Caco-2 (cell line): ENCODE results near the gene CALML3. TPM values are rescaled to one million over a fixed set of nuclear protein-coding genes. Genes with fewer than 3 reads are reported as not detected.

Source experiments
- BruUV-seq: library from RNA; stranded (reverse); fragments of 400-500 nt; replicated peaks from 2 replicates; lab custom pipeline; 2021; lab: Mats Ljungman, UMichigan
- CTCF ChIA-PET: fragments of 300-600 bp; sonication (Branson Sonifier 250); formaldehyde crosslinking; loops from one replicate; lab custom pipeline; 2022; ENCODE audit warnings: antibody characterized with exemption; lab: Charles Lee
- POLR2A ChIA-PET: fragments of 300-600 bp; sonication (Branson Sonifier 250); formaldehyde crosslinking; loops from one replicate; lab custom pipeline; 2022; ENCODE audit warnings: antibody characterized with exemption; lab: Charles Lee
- DNase-seq, 2 experiments: peaks; one replicate each; pipeline versions ENCODE4 v3.0.0 to v3.0.0-alpha.2; 2020 to 2022
- H3K27me3 ChIP-seq: replicated peaks from 2 replicates; pipeline ENCODE4 v1.6.0; 2011; ENCODE audit warnings: low read length; ENCODE audit not compliant: control insufficient read depth, insufficient read depth
- H3K36me3 ChIP-seq: 2 replicates; pipeline ENCODE4 v1.5.1; 2011; ENCODE audit warnings: low read length; ENCODE audit not compliant: control insufficient read depth, insufficient read depth
- H3K4me1 ChIP-seq: fragments of 250-450 bp; sonication (Bioruptor Pico); 2 replicates; pipeline ENCODE4 v1.5.1; 2020; ENCODE audit warnings: mild to moderate bottlenecking
- H3K4me3 ChIP-seq: 2 replicates; pipeline ENCODE4 v1.5.1; 2011; ENCODE audit warnings: low read depth, mild to moderate bottlenecking, control low read depth, low read length
- H3K9me3 ChIP-seq: fragments of 250-450 bp; sonication (Bioruptor Pico); 2 replicates; pipeline ENCODE4 v1.5.1; 2020; ENCODE audit warnings: mild to moderate bottlenecking, moderate library complexity
- H3K27ac Mint-ChIP-seq: one replicate; pipeline ENCODE4 v1.8.0; 2022; ENCODE audit warnings: mixed read lengths; ENCODE audit not compliant: unreplicated experiment
- H3K27me3 Mint-ChIP-seq: one replicate; pipeline ENCODE4 v1.8.0; 2022; ENCODE audit warnings: mixed read lengths; ENCODE audit not compliant: insufficient read depth, unreplicated experiment
- H3K36me3 Mint-ChIP-seq: one replicate; pipeline ENCODE4 v1.8.0; 2022; ENCODE audit warnings: mild to moderate bottlenecking, mixed read lengths; ENCODE audit not compliant: insufficient read depth, unreplicated experiment
- H3K4me1 Mint-ChIP-seq: one replicate; pipeline ENCODE4 v1.8.0; 2022; ENCODE audit warnings: low read depth, mixed read lengths; ENCODE audit not compliant: unreplicated experiment
- H3K4me3 Mint-ChIP-seq: one replicate; pipeline ENCODE4 v1.8.0; 2022; ENCODE audit warnings: mild to moderate bottlenecking, moderate library complexity, mixed read lengths; ENCODE audit not compliant: unreplicated experiment
- H3K9me3 Mint-ChIP-seq: one replicate; pipeline ENCODE4 v1.8.0; 2022; ENCODE audit warnings: mixed read lengths; ENCODE audit not compliant: unreplicated experiment
- intact Hi-C: fragments of 100-400 bp; cut with micrococcal nuclease; formaldehyde crosslinking; loops from one replicate; pipeline ENCODE4 v1.10.0; 2022; ENCODE audit not compliant: unreplicated experiment
- total RNA-seq: library from RNA; stranded (reverse); gene quantifications from 2 replicates; pipeline ENCODE4 v1.2.3, GENCODE V29; 2022
- TF ChIP-seq, protein P1 (sequence below), 2 experiments: fragments of 200-600 bp in 1 of 2; IDR thresholded peaks; 1 replicate in 1 of 2; 2 replicates in 1 of 2; pipeline versions ENCODE4 v1.5.1 to v1.8.0; 2011 to 2022; ENCODE audit warnings: antibody characterized with exemption in 1 of 2, control low read depth in 1 of 2, inconsistent platforms in 1 of 2, low read depth in 1 of 2, low read length in 1 of 2, mild to moderate bottlenecking in 1 of 2, moderate library complexity in 1 of 2; ENCODE audit not compliant: insufficient read depth in 1 of 2, severe bottlenecking in 1 of 2, unreplicated experiment in 1 of 2

The CALML3 gene
- total RNA-seq, 1 experiment from 2014 or later, result 0.18 TPM

DNA sequence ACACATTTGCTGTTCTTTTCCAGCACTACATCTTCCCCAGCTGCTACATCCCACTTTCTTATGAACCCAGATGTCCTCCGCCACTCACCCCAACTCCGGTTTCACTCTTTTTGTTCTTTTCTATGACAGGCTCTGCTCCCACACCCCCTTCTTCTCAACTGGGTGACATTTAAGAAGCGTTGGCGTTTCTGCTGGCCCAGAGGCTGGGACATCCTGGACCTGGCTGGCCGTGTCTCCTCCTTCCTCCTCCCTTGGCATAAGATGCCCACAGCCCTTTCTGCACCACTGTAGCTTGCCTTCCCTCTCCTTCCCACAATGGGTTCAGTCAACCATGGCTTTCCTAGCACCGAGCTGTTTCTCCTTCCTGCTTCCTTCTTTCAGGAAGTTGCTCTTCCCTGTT lies 16.0 kb upstream of the CALML3 start:
- H3K36me3 Mint-ChIP-seq, result no peaks in the 10 kb centered on the region
- TF ChIP-seq, protein P1, sequence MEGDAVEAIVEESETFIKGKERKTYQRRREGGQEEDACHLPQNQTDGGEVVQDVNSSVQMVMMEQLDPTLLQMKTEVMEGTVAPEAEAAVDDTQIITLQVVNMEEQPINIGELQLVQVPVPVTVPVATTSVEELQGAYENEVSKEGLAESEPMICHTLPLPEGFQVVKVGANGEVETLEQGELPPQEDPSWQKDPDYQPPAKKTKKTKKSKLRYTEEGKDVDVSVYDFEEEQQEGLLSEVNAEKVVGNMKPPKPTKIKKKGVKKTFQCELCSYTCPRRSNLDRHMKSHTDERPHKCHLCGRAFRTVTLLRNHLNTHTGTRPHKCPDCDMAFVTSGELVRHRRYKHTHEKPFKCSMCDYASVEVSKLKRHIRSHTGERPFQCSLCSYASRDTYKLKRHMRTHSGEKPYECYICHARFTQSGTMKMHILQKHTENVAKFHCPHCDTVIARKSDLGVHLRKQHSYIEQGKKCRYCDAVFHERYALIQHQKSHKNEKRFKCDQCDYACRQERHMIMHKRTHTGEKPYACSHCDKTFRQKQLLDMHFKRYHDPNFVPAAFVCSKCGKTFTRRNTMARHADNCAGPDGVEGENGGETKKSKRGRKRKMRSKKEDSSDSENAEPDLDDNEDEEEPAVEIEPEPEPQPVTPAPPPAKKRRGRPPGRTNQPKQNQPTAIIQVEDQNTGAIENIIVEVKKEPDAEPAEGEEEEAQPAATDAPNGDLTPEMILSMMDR (IDR thresholded peaks at IDR 0.05; ENCODE audit: insufficient read depth in 1 of 2, low read depth in 1 of 2, low read length in 1 of 2, severe bottlenecking in 1 of 2, unreplicated experiment in 1 of 2), result no peak
- H3K27me3 Mint-ChIP-seq, result no peaks in the 10 kb centered on the region
- H3K27ac Mint-ChIP-seq, result peak overlapping the region; percentile 1
- H3K4me3 Mint-ChIP-seq, result no peak overlapping the region
- H3K9me3 ChIP-seq, result no peaks in the 10 kb centered on the region
- H3K4me1 ChIP-seq, result peaks cover 48% of the 10 kb centered on the region
- peaks cover 51% of the 10 kb centered on the region for H3K4me1 Mint-ChIP-seq
- ChIA-PET CTCF (no interaction called here), POLR2A (no interaction called here)
- no peaks in the 10 kb centered on the region for H3K27me3 ChIP-seq
- intact Hi-C loops, result no loop called here
- no peak overlapping the region for H3K4me3 ChIP-seq
- no peaks in the 10 kb centered on the region for H3K36me3 ChIP-seq
- peaks cover 8% of the 10 kb centered on the region for H3K9me3 Mint-ChIP-seq
- no peak for DNase-seq
- no TSS peak for BruUV-seq

DNA sequence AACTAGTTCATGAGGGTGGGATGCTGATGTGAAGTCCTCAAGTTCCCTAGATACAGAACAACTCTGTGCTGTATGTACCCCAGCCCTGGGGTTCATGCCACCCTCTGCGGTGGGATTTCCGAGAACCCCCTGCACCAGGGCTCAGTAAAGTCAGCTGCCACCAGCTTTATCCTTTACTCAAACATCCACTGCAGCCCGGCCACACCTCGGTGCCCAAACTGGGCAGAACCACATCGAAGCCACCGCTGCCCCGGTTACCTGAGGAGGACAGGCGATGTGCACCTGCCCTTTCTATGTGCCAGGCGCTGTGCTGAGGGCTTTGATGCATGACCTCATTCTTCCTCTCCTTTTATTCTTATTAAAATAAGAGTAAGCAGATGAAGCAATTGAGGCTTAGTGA lies 15.5 kb upstream of the CALML3 start:
- Mint-ChIP-seq H3K27me3 (no peaks in the 10 kb centered on the region), H3K4me3 (no peak overlapping the region), H3K27ac (peak overlapping the region; percentile 1), H3K9me3 (peaks cover 8% of the 10 kb centered on the region), H3K4me1 (peaks cover 46% of the 10 kb centered on the region), H3K36me3 (no peaks in the 10 kb centered on the region)
- no TSS peak for BruUV-seq
- CTCF ChIA-PET, result no interaction called here
- TF ChIP-seq, protein P1 (IDR thresholded peaks at IDR 0.05; ENCODE audit: insufficient read depth in 1 of 2, low read depth in 1 of 2, low read length in 1 of 2, severe bottlenecking in 1 of 2, unreplicated experiment in 1 of 2), result no peak
- peaks cover 46% of the 10 kb centered on the region for H3K4me1 ChIP-seq
- no peaks in the 10 kb centered on the region for H3K9me3 ChIP-seq
- no peaks in the 10 kb centered on the region for H3K36me3 ChIP-seq
- POLR2A ChIA-PET, result no interaction called here
- no peak overlapping the region for H3K4me3 ChIP-seq
- no peaks in the 10 kb centered on the region for H3K27me3 ChIP-seq
- intact Hi-C loops, result no loop called here
- DNase-seq, result no peak

DNA sequence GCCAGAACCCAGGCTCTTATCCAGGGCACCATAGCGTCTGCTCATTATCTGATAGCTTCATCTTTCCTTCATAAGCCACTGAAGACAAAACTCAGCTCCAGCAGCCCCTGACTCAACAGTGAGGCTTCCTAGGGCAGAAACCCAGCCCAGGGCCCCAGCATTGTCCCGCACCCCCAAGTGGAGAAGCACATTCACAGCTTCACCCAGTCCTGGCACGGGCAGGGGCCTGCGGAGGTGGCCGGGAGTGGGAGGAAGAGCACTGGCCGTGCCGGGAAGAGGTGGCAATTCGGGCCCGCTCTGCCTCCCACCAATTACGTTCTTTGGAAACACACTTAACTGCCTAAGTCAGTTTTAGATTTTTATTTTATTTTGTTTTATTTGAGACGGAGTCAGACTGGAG lies 15.1 kb upstream of the CALML3 start:
- peaks cover 8% of the 10 kb centered on the region for H3K9me3 Mint-ChIP-seq
- ChIA-PET CTCF (no interaction called here), POLR2A (no interaction called here)
- no peaks in the 10 kb centered on the region for H3K36me3 Mint-ChIP-seq
- Histone ChIP-seq H3K36me3 (no peaks in the 10 kb centered on the region), H3K4me1 (peaks cover 46% of the 10 kb centered on the region), H3K9me3 (no peaks in the 10 kb centered on the region), H3K4me3 (no peak overlapping the region), H3K27me3 (no peaks in the 10 kb centered on the region)
- no peak overlapping the region for H3K27ac Mint-ChIP-seq
- intact Hi-C loops, result no loop called here
- BruUV-seq, result no TSS peak
- no peak overlapping the region for H3K4me3 Mint-ChIP-seq
- peaks cover 48% of the 10 kb centered on the region for H3K4me1 Mint-ChIP-seq
- no peak for DNase-seq
- TF ChIP-seq, protein P1 (IDR thresholded peaks at IDR 0.05; ENCODE audit: insufficient read depth in 1 of 2, low read depth in 1 of 2, low read length in 1 of 2, severe bottlenecking in 1 of 2, unreplicated experiment in 1 of 2), result no peak
- no peaks in the 10 kb centered on the region for H3K27me3 Mint-ChIP-seq
